HG03571 (cell line): ENCODE data around the gene CEP63.

Source experiments
- ATAC-seq: cut with Tn5 transposase; IDR thresholded peaks from one replicate; pipeline ENCODE4 v1.9.1; 2021; ENCODE audit not compliant: unreplicated experiment

Gene CEP63

DNA sequence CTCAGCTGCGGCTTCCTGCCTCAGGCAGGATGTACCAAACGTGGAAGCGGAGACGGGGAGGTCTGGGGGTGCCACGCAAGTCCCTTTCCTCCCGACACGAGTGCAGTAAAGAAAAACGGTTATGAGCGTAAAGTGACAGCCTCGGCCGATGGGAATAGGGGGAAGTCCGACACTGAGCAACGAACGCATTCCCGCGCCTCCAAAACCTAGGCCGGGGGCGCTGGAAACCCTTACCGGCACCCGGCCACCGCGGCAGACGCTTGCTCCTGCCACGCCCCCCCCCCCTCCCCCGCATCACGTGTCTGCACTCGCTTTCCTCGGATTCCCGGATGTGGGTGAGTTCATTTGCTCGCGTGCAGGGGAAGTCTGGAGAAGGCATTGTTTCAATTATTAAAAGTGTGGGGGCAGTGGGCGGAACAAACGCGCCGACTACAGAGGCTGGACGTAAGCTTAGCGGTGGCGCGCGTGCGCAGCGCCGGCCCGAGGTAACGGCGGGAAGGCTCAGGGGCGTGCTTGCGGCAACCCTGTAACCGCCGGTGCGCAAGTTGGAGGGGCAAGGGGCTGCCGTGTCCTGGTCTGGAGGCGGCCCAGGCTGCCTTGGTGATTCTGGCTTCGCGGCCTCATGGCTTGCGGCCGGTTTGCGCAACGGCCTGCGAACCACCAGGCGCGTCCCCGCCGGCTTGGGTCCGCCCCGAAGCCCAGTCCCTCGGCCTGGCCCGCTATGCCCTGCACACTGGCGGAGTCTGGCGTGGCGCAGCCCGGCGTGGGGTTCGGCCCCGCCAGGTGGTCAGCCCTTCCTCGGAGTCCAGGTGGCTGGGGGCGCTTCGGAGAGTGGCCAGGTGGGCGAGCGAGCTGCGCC, at the start of gene CEP63, which contains the start of gene ANAPC13:
CEP63 (plus strand) TSS at position 340 of the 859 bp plus-strand sequence. CDS start 9,264 bp downstream, outside the sequence.
ANAPC13 (minus strand) TSS at position 268 of the 859 bp plus-strand sequence. CDS start 3,081 bp downstream, outside the sequence.
- peak; percentile 75 for ATAC-seq

GRCh38 chr3:134437211-134437752, 48.6 kb upstream of the CEP63 start:
- no peak for ATAC-seq

- ATAC-seq: no peak
Measured at GRCh38 chr3:134441321-134441720, 44.5 kb upstream of the CEP63 start.

DNA sequence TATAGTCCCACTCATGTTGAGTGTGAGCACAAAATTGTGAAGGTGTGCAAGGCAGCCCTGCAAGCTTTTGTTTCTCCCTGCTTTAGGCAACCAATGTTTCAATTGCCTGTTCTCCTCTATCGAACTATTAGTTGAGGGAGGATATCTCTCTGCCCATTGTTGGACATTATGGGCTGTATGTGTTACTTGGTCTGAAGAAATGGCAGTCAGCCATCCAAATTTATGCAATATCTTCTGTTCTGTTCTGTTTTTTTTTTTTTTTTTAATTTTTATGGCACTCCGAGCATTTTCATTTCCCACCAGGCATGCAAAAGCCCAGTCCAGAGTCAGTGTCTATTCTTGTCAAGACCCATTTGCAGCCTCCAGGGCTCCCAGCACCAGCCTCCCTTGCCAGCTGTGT, 44.0 kb upstream of the CEP63 start:
- ATAC-seq: no peak

DNA sequence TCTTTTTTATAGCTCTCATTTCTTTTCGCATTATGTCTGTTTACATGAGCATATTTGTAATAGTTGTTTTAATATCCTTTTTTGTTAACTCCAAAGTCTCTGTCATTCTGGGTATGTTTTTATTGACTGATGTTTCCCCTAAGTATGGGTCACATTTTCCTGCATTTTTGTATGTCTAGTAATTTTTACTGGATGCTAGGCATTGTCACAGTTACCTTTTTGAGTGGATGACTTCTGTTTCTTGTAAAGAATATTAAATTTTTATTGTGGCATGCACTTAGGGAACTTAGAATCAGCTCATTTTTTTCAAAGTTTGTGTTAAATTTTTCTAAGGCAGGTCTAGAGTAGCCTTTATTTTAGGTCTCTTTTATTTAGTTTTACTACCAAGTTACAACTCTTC, 40.8 kb upstream of the CEP63 start:
- ATAC-seq: no peak

DNA sequence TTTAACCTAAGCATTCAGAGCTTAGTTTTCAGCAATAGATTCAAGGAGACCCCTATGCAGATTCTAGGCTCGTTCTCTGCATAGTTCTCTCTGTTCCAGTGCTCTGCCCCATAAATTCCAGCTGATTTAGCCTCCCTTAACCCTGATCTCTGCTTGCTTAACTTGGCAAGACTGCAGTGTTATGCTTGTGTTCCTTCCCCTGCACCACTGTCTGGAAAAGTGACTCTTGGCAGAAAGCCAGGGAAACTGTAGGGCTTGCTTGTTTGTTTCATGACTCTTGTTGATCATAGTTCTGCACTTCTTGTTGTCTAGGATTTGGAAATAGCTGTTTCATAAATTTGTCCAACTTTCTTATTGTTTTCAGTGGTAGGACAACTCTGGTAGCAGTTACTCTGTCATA, 40.2 kb upstream of the CEP63 start:
- no peak for ATAC-seq

- ATAC-seq: no peak
Measured at GRCh38 chr3:134446800-134447199, 39.1 kb upstream of the CEP63 start.

- ATAC-seq: no peak
Measured at GRCh38 chr3:134447351-134447750, 38.5 kb upstream of the CEP63 start.

DNA sequence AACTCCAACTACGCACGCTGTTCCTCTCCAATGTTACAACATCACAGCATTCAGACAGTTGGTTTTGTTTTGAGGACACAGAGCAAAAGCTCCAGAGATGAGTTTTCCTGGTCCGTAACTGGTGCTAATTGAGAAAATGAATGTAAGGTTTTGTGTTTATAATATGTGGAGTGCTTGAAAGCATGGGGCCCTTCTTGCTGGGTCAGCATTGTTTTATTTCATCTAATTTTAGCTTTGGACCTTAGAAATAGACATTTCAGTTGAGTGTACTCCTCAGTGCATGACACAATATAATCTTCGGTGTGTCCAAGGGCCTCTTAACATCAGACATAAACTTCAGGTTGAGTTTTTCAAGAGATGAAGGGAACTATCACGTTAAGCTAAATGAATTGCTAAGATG, 37.2 kb upstream of the CEP63 start:
- ATAC-seq: no peak

DNA sequence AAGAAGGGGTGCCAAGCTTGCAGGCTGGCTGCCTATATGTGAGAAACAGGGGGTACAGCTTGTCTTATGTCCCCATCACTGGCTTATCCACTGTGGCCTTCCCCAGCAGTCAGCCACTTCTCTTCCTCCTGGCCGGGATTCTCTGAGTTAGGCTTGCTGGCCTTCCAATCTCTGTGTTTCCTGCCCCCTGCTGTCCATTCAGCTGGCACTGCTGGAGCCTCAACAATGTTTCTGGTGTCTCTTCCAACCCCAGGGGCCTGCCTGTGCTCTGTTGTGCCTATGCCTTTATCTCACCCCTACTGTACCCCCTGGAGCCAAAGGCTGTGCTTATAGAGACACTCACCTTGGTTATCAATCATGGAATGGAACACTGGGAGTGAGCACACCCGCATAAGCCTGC, 36.6 kb upstream of the CEP63 start:
- no peak for ATAC-seq

DNA sequence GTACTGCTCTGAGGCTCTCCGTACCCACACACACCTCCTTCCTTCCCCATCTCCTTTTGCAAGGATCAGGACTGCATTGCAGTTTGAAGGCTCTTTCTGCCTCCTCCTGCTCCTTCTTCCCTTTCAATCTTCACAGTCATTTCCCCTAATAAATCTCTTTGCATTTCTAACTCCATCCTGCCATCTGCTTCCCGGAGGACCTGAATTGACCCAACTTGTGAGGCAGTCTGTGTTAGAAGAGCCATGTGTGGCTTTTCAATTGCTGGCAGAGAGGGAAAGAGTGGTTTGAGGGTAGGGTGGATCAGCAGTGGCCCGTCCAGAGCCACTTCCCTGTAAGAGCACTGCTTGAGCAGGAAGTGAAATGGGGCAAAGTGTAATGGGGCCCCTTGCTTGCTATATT, 35.9 kb upstream of the CEP63 start:
- ATAC-seq: no peak

- no peak for ATAC-seq
Measured at GRCh38 chr3:134453631-134454030, 32.2 kb upstream of the CEP63 start.

DNA sequence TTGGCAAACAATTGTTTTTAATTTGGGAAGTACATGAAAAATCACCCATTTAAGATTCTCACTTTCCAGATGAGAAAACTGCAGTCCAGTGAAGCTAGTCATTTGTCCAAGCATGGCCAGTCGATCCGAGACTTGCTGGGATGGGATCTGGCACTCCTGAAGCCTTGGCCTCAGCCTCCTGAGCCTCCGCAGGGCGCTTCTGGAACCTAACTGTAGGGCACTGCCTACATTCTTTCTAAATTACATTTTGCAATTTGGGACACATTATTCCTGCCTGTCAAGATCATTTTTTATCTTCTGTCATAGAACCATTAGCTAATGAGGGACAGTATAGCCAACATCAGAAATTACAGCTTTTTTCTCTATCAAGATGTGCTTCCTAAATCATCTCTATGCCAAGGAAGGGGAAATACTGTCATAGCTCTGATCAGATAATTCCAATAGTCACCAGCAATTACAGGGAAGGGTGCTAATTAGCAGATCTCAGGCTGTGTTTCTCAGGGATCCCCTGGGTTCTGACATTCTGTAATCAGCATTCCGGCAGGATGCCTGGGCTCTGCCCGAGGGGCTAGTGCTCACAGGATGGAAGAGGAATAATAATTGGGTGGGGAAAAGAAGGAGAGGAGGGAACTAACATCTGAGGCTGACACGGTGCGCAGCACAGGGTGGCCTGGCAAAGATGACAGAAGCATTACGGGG, 28.3 kb upstream of the CEP63 start:
- ATAC-seq: no peak

- ATAC-seq: no peak
Measured at GRCh38 chr3:134458406-134458945, 27.4 kb upstream of the CEP63 start.

DNA sequence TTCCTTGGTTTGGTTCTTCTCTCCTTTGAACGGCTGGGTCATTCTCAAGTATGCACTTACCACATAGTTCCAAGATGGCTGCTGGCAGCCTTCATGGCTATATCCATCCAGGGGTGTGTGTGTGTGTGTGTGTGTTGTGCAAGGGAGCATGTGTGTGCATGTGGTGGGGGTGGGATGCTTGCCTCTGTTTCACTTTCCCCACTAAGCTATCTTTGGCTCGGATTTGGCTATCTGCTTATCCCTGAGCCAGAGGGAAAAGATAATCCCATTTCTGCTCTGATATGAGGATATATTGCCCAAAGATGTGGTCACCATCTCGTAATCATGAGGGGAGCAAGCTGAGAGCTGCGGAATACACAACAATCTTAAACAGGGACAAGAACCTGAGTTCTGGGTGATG, 26.3 kb upstream of the CEP63 start:
- ATAC-seq: no peak

DNA sequence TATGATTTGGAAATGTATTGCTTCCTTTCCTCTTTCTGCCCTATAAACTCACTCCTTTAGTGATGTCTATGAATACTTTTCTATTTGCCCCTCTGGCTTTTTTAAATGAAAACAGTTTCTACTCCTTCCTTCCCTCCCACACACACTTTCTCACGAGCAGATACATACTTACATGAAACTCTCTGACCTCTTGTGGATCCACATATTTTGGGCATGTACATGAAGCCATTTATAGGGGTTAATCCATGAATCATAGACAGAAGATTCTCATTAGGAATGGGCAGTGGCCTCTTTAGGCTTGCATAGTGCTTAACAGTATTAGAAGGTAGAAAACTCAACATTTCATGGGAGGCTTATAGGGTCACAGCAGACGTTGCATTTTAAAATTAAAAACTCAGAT, 24.9 kb upstream of the CEP63 start:
- no peak for ATAC-seq

- ATAC-seq: no peak
Measured at GRCh38 chr3:134462331-134462941, 23.4 kb upstream of the CEP63 start.

DNA sequence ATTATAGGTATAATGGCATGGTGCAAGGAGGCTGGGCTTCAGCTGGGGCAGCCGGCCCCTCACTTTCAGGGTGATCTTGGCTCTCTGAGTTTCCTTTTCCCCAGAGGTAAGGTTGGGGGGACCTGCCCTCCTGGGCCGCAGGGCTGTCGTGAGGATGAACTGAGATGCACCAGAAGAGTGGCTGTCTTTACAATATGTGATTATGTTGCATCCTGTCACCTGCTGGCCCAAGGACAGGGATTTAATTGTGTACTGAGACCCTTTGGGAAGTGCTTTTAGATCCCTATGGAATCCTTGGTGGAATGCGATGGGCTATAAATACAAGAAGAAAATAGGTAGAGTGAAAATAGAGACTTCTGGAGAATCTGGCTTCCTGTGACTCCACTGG, 22.2 kb upstream of the CEP63 start:
- ATAC-seq: no peak

GRCh38 chr3:134464064-134464688, 21.7 kb upstream of the CEP63 start:
- ATAC-seq: no peak

- no peak for ATAC-seq
Measured at GRCh38 chr3:134464689-134465365, 21.0 kb upstream of the CEP63 start.
